ENCODE measurements around the gene TRPV4. TPM values are rescaled to one million over a fixed set of nuclear protein-coding genes. Genes with fewer than 3 reads are reported as not detected.

TRPV4 gene
- total and polyA plus RNA-seq, 9 of the 15 experiments (the other 6 are each of a cell fraction or from before 2014, with no cell fraction given), result 0.13 TPM; not detected in 8

- TF ChIP-seq ZBTB33 (CRISPR knock-in tag; IDR thresholded peaks at IDR 0.05) (no peak), ATF1 (CRISPR knock-in tag; IDR thresholded peaks at IDR 0.05) (no peak), ATF1 (tag; IDR thresholded peaks at IDR 0.05) (no peak), MAFG (tag; conservative IDR thresholded peaks at IDR 0.05) (no peak), SMARCB1 (IDR thresholded peaks at IDR 0.05; ENCODE audit: insufficient read length, low read depth) (no peak), ZNF668 (CRISPR knock-in tag; IDR thresholded peaks at IDR 0.05) (no peak), ZBTB49 (CRISPR knock-in tag; IDR thresholded peaks at IDR 0.05; ENCODE audit: borderline replicate concordance) (no peak), KAT7 (CRISPR knock-in tag; IDR thresholded peaks at IDR 0.05; ENCODE audit: borderline replicate concordance) (no peak)
Observed at GRCh38 chr12:109830267-109830666, 2.9 kb downstream of the TRPV4 start (continued).
